ENCODE results near the gene COG5. TPM values are rescaled to one million over a fixed set of nuclear protein-coding genes. Genes with fewer than 3 reads are reported as not detected.

Gene COG5
- total RNA-seq, 2 experiments from 2014 or later, result 37.1 to 44.6 TPM

DNA sequence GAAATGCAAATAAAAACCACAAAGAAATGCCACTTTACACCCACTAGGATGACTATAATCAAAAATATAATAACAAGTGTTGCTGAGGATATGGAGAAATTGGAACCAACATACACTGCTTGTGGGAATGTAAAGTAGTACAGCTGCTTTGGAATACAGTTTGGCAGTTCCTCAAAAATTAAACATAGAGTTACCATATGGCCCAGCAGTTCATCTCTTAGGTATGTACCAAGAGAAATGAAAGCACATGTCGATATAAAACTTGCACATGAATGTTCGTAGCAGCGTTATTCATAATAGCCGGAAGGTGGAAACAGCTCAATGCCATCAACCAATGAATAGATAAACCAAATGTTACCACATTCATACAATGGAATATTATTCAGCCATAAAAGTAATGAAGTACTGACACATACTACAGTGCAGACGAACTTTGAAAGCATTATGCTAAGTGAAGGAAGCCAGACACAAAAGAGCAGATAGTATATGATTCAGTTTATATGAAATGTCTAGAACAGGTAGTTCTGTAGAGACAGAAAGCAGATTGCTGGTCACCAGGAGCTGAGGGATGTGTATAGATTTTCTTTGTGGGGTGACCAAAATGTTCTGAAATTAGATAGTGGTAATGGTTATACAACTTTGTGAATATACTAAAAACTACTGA lies 28.8 kb upstream of the COG5 start:
- Mint-ChIP-seq H3K27ac (no peak overlapping the region), H3K27me3 (no peaks in the 10 kb centered on the region), H3K9me3 (ENCODE audit: low read depth) (no peaks in the 10 kb centered on the region), H3K4me1 (peaks cover 2% of the 10 kb centered on the region), H3K4me3 (no peak overlapping the region), H3K36me3 (peaks cover 41% of the 10 kb centered on the region)
- ATAC-seq, result no peak
- CTCF ChIA-PET, result no interaction called here
- no peak for DNase-seq

DNA sequence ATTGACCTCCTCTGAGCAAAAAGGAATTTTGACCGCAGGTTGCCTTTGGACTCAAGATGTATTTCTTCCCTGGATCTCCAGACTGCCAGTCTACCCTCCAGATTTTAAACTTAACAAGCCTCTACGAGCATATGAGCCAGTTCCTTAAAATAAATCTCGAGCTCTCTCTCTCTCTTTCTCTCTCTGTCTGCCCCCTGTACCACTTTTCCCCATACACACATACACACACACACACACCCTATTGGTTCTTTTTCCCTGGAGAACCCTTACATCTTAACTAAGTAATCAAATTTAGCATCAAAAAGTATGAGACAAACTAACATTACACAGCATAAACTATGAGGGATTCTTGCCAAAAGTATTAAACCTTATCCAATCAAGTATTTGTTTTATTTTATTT lies 27.7 kb upstream of the COG5 start:
- ATAC-seq (no peak), DNase-seq (no peak)
- peaks cover 2% of the 10 kb centered on the region for H3K4me1 Mint-ChIP-seq
- H3K36me3 Mint-ChIP-seq, result peaks cover 41% of the 10 kb centered on the region
- no peak overlapping the region for H3K4me3 Mint-ChIP-seq
- no peaks in the 10 kb centered on the region for H3K9me3 Mint-ChIP-seq (ENCODE audit: low read depth)
- H3K27me3 Mint-ChIP-seq, result no peaks in the 10 kb centered on the region
- H3K27ac Mint-ChIP-seq, result no peak overlapping the region
- CTCF ChIA-PET, result no interaction called here

GRCh38 chr7:107588529-107589130 lies 24.9 kb upstream of the COG5 start:
- H3K9me3 Mint-ChIP-seq (ENCODE audit: low read depth), result no peaks in the 10 kb centered on the region
- no peak overlapping the region for H3K4me3 Mint-ChIP-seq

GRCh38 chr7:107584716-107585115 lies 21.0 kb upstream of the COG5 start:
- no peak overlapping the region for H3K4me3 Mint-ChIP-seq
- no peak overlapping the region for H3K27ac Mint-ChIP-seq

More at GRCh38 chr7:107588529-107589130, 24.9 kb upstream of the COG5 start:
- Mint-ChIP-seq H3K4me1 (peaks cover 5% of the 10 kb centered on the region), H3K27me3 (no peaks in the 10 kb centered on the region), H3K27ac (no peak overlapping the region), H3K36me3 (peaks cover 49% of the 10 kb centered on the region)
- CTCF ChIA-PET, result no interaction called here
- DNase-seq (no peak), ATAC-seq (no peak)

DNA sequence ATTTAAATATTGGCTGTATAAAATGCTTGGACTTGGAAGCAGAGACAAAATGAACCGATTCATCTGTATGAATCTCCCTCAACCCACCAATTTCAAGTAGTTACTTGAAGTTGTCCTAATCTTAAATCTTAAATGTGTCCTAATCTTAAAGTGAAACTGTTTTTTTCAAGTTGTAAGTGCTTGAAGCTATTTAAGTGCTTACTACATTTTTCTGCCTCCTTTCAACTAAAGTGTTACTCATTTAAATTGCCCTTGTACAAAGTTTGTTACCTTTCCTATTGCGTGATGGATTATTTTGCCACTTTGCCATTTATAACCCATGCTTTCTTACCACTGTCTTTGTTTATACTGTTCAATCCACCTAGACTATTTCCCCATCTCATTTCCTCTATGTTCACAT lies 19.2 kb upstream of the COG5 start:
- DNase-seq (no peak), ATAC-seq (no peak)
- H3K4me1 Mint-ChIP-seq, result peaks cover 29% of the 10 kb centered on the region
- H3K9me3 Mint-ChIP-seq (ENCODE audit: low read depth), result no peaks in the 10 kb centered on the region
- H3K27me3 Mint-ChIP-seq, result no peaks in the 10 kb centered on the region
- H3K4me3 Mint-ChIP-seq, result no peak overlapping the region
- peak overlapping the region; percentile 2 for H3K27ac Mint-ChIP-seq
- peaks cover 30% of the 10 kb centered on the region for H3K36me3 Mint-ChIP-seq
- CTCF ChIA-PET, result interaction anchor here (1.9 kb wide), 1 partner anchor 79 kb away, joined by 5 read pairs; no protein-coding TSS in a partner anchor

More at GRCh38 chr7:107584716-107585115, 21.0 kb upstream of the COG5 start:
- peaks cover 38% of the 10 kb centered on the region for H3K36me3 Mint-ChIP-seq
- ATAC-seq, result no peak
- peaks cover 23% of the 10 kb centered on the region for H3K4me1 Mint-ChIP-seq
- no peaks in the 10 kb centered on the region for H3K9me3 Mint-ChIP-seq (ENCODE audit: low read depth)
- H3K27me3 Mint-ChIP-seq, result no peaks in the 10 kb centered on the region
- DNase-seq, result no peak
- CTCF ChIA-PET, result interaction anchor here (1.1 kb wide), 1 partner anchor 84 kb away, joined by 3 read pairs; no protein-coding TSS in a partner anchor

GRCh38 chr7:107581387-107582013 lies 17.8 kb upstream of the COG5 start:
- H3K36me3 Mint-ChIP-seq, result peaks cover 29% of the 10 kb centered on the region
- no peaks in the 10 kb centered on the region for H3K27me3 Mint-ChIP-seq
- CTCF ChIA-PET, result interaction anchor here (1.1 to 1.9 kb wide), 2 partner anchors 80 to 119 kb away, joined by 3 to 5 read pairs; no protein-coding TSS in a partner anchor
- ATAC-seq, result no peak
- peaks cover 32% of the 10 kb centered on the region for H3K4me1 Mint-ChIP-seq
- H3K9me3 Mint-ChIP-seq (ENCODE audit: low read depth), result no peaks in the 10 kb centered on the region
- no peak for DNase-seq
- peak overlapping the region; percentile 90 for H3K4me3 Mint-ChIP-seq
- H3K27ac Mint-ChIP-seq, result peak overlapping the region; percentile 56

- peak overlapping the region; percentile 90 for H3K4me3 Mint-ChIP-seq
- no peak for DNase-seq
- H3K4me1 Mint-ChIP-seq, result peaks cover 32% of the 10 kb centered on the region
- peak overlapping the region; percentile 75 for H3K27ac Mint-ChIP-seq
- peaks cover 25% of the 10 kb centered on the region for H3K36me3 Mint-ChIP-seq
- H3K27me3 Mint-ChIP-seq, result no peaks in the 10 kb centered on the region
- no peak for ATAC-seq
- CTCF ChIA-PET, result interaction anchor here (1.1 to 1.9 kb wide), 2 partner anchors 81 to 118 kb away, joined by 3 to 5 read pairs; no protein-coding TSS in a partner anchor
- no peaks in the 10 kb centered on the region for H3K9me3 Mint-ChIP-seq (ENCODE audit: low read depth)
Measured at GRCh38 chr7:107580716-107581383, 17.1 kb upstream of the COG5 start.

- ATAC-seq (peak; percentile 96), DNase-seq (peak; percentile 80)
- H3K4me3 Mint-ChIP-seq, result peak within 1 kb of the TSS; percentile 90
- H3K27me3 Mint-ChIP-seq, result no peaks in the 10 kb centered on the region
- CTCF ChIA-PET, result interaction anchor here (0.9 to 1.0 kb wide), 2 partner anchors 16 to 79 kb away, joined by 3 read pairs; partner anchors contain the start of genes COG5 and DUS4L
- peak within 1 kb of the TSS; percentile 93 for H3K27ac Mint-ChIP-seq
- H3K9me3 Mint-ChIP-seq (ENCODE audit: low read depth), result no peaks in the 10 kb centered on the region
- H3K4me1 Mint-ChIP-seq, result peaks cover 32% of the 10 kb centered on the region
- H3K36me3 Mint-ChIP-seq, result peaks cover 20% of the 10 kb centered on the region
Measured at GRCh38 chr7:107579885-107580715, 16.4 kb upstream of the COG5 start, which contains the start of gene BCAP29. Gene BCAP29 (plus strand): TSS chr7:107580246. CDS start chr7:107580773, 527 bp downstream.

DNA sequence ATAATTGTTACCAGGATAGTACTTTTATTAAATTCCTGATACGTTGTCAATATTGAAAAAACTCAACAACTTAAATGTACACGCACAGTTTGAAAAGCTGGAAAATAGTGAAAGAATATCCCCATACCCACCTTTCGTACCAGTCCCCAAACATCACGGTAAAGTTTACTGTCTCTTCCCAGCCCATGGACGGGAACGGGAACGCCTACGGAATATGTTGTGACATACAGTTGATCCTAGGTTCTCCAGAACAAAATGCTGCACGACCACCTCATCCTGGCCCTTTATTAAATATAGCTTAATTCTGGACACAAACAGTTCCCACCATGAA lies 15.8 kb upstream of the COG5 start:
- CTCF ChIA-PET, result interaction anchor here (0.9 to 1.0 kb wide), 2 partner anchors 16 to 80 kb away, joined by 3 read pairs; partner anchors contain the start of genes COG5 and DUS4L
- peak overlapping the region; percentile 93 for H3K27ac Mint-ChIP-seq
- H3K4me1 Mint-ChIP-seq, result peaks cover 32% of the 10 kb centered on the region
- no peak for DNase-seq
- no peak for ATAC-seq
- H3K36me3 Mint-ChIP-seq, result peaks cover 17% of the 10 kb centered on the region
- peak overlapping the region; percentile 90 for H3K4me3 Mint-ChIP-seq
- H3K9me3 Mint-ChIP-seq (ENCODE audit: low read depth), result no peaks in the 10 kb centered on the region
- H3K27me3 Mint-ChIP-seq, result no peaks in the 10 kb centered on the region

- H3K9me3 Mint-ChIP-seq (ENCODE audit: low read depth), result no peaks in the 10 kb centered on the region
- no peaks in the 10 kb centered on the region for H3K27me3 Mint-ChIP-seq
- DNase-seq, result no peak
- peaks cover 9% of the 10 kb centered on the region for H3K4me1 Mint-ChIP-seq
- CTCF ChIA-PET, result interaction anchor here (1.3 kb wide), 1 partner anchor 10 kb away, joined by 3 read pairs; the partner anchor contains the start of genes COG5 and DUS4L
- no peak overlapping the region for H3K4me3 Mint-ChIP-seq
- no peak for ATAC-seq
- peaks cover 24% of the 10 kb centered on the region for H3K36me3 Mint-ChIP-seq
- H3K27ac Mint-ChIP-seq, result no peak overlapping the region
Measured at GRCh38 chr7:107573537-107573936, 9.8 kb upstream of the COG5 start.

DNA sequence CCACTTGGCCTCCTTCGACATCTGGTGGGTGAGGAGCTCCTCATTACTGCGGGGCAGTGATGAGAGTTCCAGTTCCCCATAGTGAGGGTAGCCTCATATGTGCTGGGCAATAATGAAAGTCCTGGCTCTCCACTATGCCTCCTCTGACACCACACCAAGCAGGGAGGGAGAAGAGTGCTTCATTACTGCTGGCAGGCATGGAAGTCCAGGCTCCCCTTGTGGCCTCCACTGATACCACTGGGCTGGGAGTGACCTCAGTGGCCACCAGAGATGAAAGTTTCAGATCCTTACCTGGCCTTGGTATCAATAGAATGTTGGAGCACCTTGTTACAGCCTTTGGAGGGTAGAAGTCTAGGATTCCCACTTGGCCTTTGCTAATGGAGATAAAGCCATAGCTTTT lies 6.6 kb upstream of the COG5 start:
- CTCF ChIA-PET, result no interaction called here
- Mint-ChIP-seq H3K9me3 (ENCODE audit: low read depth) (no peaks in the 10 kb centered on the region), H3K4me1 (peaks cover 14% of the 10 kb centered on the region), H3K36me3 (peaks cover 26% of the 10 kb centered on the region), H3K4me3 (no peak overlapping the region), H3K27ac (no peak overlapping the region), H3K27me3 (no peaks in the 10 kb centered on the region)
- ATAC-seq (no peak), DNase-seq (no peak)

DNA sequence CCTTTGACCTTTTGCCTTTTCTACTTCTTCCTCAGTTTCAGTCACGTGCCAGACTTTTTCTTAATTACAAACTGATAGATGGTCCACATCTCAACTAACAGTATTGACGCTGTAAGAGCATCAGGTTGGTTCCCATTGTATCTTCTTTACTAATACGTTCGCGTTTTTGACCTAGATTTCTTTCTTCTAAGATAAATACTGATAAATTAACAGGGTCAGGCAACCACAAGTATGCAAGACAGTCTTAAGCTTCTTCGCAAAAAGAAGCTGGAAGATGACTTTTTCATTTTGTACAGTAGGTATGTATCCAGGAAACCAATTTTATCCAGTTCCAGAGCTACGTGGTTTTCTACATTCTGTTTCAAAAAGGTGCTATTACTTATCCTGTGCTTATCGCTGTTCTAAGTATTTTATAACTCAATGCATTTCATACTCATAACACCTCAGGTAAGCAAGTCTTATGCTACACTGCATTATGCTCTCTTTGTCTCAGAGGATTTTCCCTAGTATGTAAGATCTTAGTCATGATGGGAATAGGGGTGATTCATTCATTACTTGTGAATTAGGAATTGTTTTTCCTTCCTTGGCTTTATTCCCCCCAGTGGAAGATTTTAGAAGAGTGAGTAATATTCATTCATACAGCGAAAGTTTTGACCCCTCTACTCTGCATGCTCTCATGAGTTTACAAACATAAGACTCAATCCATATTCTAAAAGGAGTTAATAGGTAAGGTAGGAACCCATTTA lies 1.0 kb upstream of the COG5 start:
- Mint-ChIP-seq H3K27ac (peak overlapping the region; percentile 91), H3K4me1 (peaks cover 58% of the 10 kb centered on the region), H3K27me3 (no peaks in the 10 kb centered on the region), H3K4me3 (peak overlapping the region; percentile 79), H3K36me3 (peaks cover 19% of the 10 kb centered on the region), H3K9me3 (ENCODE audit: low read depth) (no peaks in the 10 kb centered on the region)
- CTCF ChIA-PET, result interaction anchor here (1.0 to 2.4 kb wide), 4 partner anchors 11 to 180 kb away, joined by 3 to 12 read pairs (median 5); no protein-coding TSS in a partner anchor
- no peak for DNase-seq
- no peak for ATAC-seq
